Keratinocyte (primary cell): Measurements from ENCODE around the gene MYCBPAP. TPM values are rescaled to one million over a fixed set of nuclear protein-coding genes. Genes with fewer than 3 reads are reported as not detected.

Source experiments
- DNase-seq: peaks from one replicate; pipeline ENCODE4 v3.0.0-alpha.2; 2011; ENCODE audit warnings: low read depth, missing footprints, low spot score
- FAIRE-seq: peaks from 2 replicates; lab custom pipeline; 2011; peaks lifted over from hg19 to GRCh38; lab: Jason Lieb, UNC
- H2AFZ ChIP-seq: 2 replicates; pipeline ENCODE4 v1.6.0; 2012; ENCODE audit warnings: low read length, control low read depth, inconsistent platforms; ENCODE audit not compliant: control insufficient read depth
- H3K27ac ChIP-seq: 2 replicates; pipeline ENCODE4 v1.5.1; 2011; ENCODE audit warnings: low read length; ENCODE audit not compliant: control insufficient read depth, insufficient read depth
- H3K27me3 ChIP-seq: 3 replicates; pipeline ENCODE4 v1.6.0; 2011; ENCODE audit warnings: low read length; ENCODE audit not compliant: control insufficient read depth, insufficient read depth; ENCODE audit errors: extremely low read depth
- H3K36me3 ChIP-seq, 2 experiments: 2 replicates in 1 of 2; 3 replicates in 1 of 2; pipeline ENCODE4 v1.5.1; 2011; ENCODE audit warnings: low read length in 2 of 2, mild to moderate bottlenecking in 1 of 2; ENCODE audit not compliant: control insufficient read depth in 2 of 2, insufficient read depth in 2 of 2; ENCODE audit errors: extremely low read depth in 1 of 2
- H3K4me1 ChIP-seq: 3 replicates; pipeline ENCODE4 v1.5.1; 2011; ENCODE audit warnings: low read length; ENCODE audit not compliant: control insufficient read depth, insufficient read depth; ENCODE audit errors: extremely low read depth
- H3K4me2 ChIP-seq: 3 replicates; pipeline ENCODE4 v1.6.0; 2011; ENCODE audit warnings: low read depth, low read length; ENCODE audit not compliant: control insufficient read depth, insufficient read depth; ENCODE audit errors: extremely low read depth
- H3K4me3 ChIP-seq, 3 experiments: fragments of 200-600 bp in 1 of 3; sonication (generic) in 1 of 3; 2 replicates in 2 of 3; 3 replicates in 1 of 3; pipeline ENCODE4 v1.5.1; 2011 to 2016; ENCODE audit warnings: low read length in 3 of 3, mild to moderate bottlenecking in 3 of 3, control low read depth in 2 of 3, inconsistent platforms in 1 of 3, low read depth in 1 of 3, mixed read lengths in 1 of 3, mixed run types in 1 of 3, moderate library complexity in 1 of 3; ENCODE audit not compliant: control insufficient read depth in 2 of 3, insufficient read depth in 2 of 3; ENCODE audit errors: extremely low read depth in 1 of 3
- H3K79me2 ChIP-seq: 2 replicates; pipeline ENCODE4 v1.6.0; 2012; ENCODE audit warnings: low read length; ENCODE audit not compliant: control insufficient read depth, insufficient read depth
- H3K9ac ChIP-seq: 3 replicates; pipeline ENCODE4 v1.6.0; 2011; ENCODE audit warnings: low read length; ENCODE audit not compliant: control insufficient read depth, insufficient read depth; ENCODE audit errors: extremely low read depth
- H3K9me1 ChIP-seq: 3 replicates; pipeline ENCODE4 v1.6.0; 2011; ENCODE audit warnings: low read length; ENCODE audit not compliant: control insufficient read depth, insufficient read depth; ENCODE audit errors: extremely low read depth
- H3K9me3 ChIP-seq: 2 replicates; pipeline ENCODE4 v1.5.1; 2012; ENCODE audit warnings: low read depth, low read length; ENCODE audit not compliant: control insufficient read depth
- H4K20me1 ChIP-seq: 3 replicates; pipeline ENCODE4 v1.6.0; 2011; ENCODE audit warnings: low read length; ENCODE audit not compliant: control insufficient read depth, insufficient read depth; ENCODE audit errors: extremely low read depth
- CTCF ChIP-seq, 3 experiments: IDR thresholded peaks in 1 of 3; conservative IDR thresholded peaks in 1 of 3; optimal IDR thresholded peaks in 1 of 3; 2 replicates in 2 of 3; 3 replicates in 1 of 3; pipeline versions ENCODE3 to v1.5.1; 2011; ENCODE audit warnings: low read length in 3 of 3, mild to moderate bottlenecking in 3 of 3, moderate library complexity in 2 of 3, control low read depth in 1 of 3, inconsistent platforms in 1 of 3; ENCODE audit not compliant: insufficient read depth in 2 of 3; ENCODE audit errors: extremely low read depth in 1 of 3
- EZH2 ChIP-seq: IDR thresholded peaks from one replicate; pipeline ENCODE4 v1.6.1; 2012; ENCODE audit warnings: inconsistent platforms, mild to moderate bottlenecking, low read length, moderate library complexity
- dilution Hi-C: fragments of 300-500 bp; cut with MboI; formaldehyde crosslinking; loops from one replicate; pipeline ENCODE4 v1.7.0; 2020; ENCODE audit warnings: low sequenced_read_pairs; ENCODE audit not compliant: extremely low pct_ligation_motif_present
- polyA plus RNA-seq, 5 experiments: library from polyadenylated mRNA; depleted of rRNA in 3 of 5; stranded (reverse) in 3 of 5; stranded (forward) in 1 of 5; unstranded in 1 of 5; fragments of >200 nt; gene quantifications; 1 replicate in 1 of 5; 2 replicates in 3 of 5; 3 replicates in 1 of 5; pipeline versions ENCODE4 v1.2.1 to v1.2.3, GENCODE V29; 2011 to 2012; ENCODE audit warnings: missing spikeins in 2 of 5, low read depth in 1 of 5, low replicate concordance in 1 of 5

The MYCBPAP gene
- polyA plus RNA-seq, 1 donor (not counting 4 experiments of a cell fraction or from before 2014, with no cell fraction given) = 9.5 TPM

- Histone ChIP-seq H4K20me1 (no peaks in the 10 kb centered on the region), H3K4me3 (no peak overlapping the region), H3K27ac (no peak overlapping the region), H3K79me2 (no peaks in the 10 kb centered on the region), H3K4me2 (no peak overlapping the region), H3K27me3 (peaks cover 59% of the 10 kb centered on the region), H3K36me3 (no peaks in the 10 kb centered on the region), H3K4me1 (peaks cover 7% of the 10 kb centered on the region), H3K9ac (no peak overlapping the region), H2AFZ (no peak overlapping the region), H3K9me1 (no peaks in the 10 kb centered on the region), H3K9me3 (no peaks in the 10 kb centered on the region)
- DNase-seq = no peak
- TF ChIP-seq EZH2 = no peak
- dilution Hi-C loops = no loop called here
- no peak for FAIRE-seq
These were observed 56.7 kb downstream of the MYCBPAP start for GRCh38 chr17:50564916-50565315.

- TF ChIP-seq CTCF (optimal IDR thresholded peaks at IDR 0.05 in 1 of 3, IDR thresholded peaks at IDR 0.05 in 1 of 3, conservative IDR thresholded peaks at IDR 0.05 in 1 of 3; ENCODE audit: extremely low read depth in 1 of 3, insufficient read depth in 2 of 3, low read length in 3 of 3) (no peak), EZH2 (no peak)
- Histone ChIP-seq H2AFZ (no peak overlapping the region), H3K9ac (no peak overlapping the region), H3K4me1 (peaks cover 4% of the 10 kb centered on the region), H3K4me3 (no peak overlapping the region), H3K27me3 (peaks cover 55% of the 10 kb centered on the region), H3K79me2 (no peaks in the 10 kb centered on the region), H3K36me3 (no peaks in the 10 kb centered on the region), H3K27ac (no peak overlapping the region), H3K9me1 (no peaks in the 10 kb centered on the region), H4K20me1 (no peaks in the 10 kb centered on the region), H3K4me2 (no peak overlapping the region), H3K9me3 (no peaks in the 10 kb centered on the region)
- FAIRE-seq = no peak
- dilution Hi-C loops = no loop called here
- no peak for DNase-seq
These were observed 57.4 kb downstream of the MYCBPAP start for GRCh38 chr17:50565402-50566350.
